Measurements from ENCODE around the gene IGF1R. TPM values are rescaled to one million over a fixed set of nuclear protein-coding genes. Genes with fewer than 3 reads are reported as not detected.

IGF1R gene
- total and polyA plus RNA-seq, 2 of the 8 experiments (the other 6 are each of a cell fraction or from before 2014, with no cell fraction given), result 32.9 to 109 TPM

DNA sequence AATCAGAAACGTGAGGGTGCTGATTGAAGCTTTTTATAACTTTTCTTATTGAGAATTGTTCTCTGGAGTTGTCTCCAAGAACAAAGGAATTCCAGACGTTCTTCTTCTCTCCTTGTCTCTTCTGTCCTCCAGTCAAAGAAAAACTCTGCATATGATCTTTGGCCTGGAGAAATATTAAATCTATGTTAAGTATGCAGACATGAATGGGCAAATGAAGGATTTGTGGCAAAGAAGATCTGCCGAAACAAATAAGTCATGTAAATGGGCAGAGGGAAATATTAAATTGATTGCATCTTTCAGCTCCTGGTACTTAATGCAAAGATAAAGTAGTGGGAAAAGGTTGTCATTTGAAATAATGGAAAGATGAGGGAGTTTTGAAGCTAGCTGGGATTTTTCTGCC lies 74.9 kb downstream of the IGF1R start:
- CTCF ChIA-PET (ENCODE audit: partially characterized antibody), result interaction anchor here (0.7 to 0.8 kb wide), 2 partner anchors 26 to 63 kb away, joined by 3 read pairs; no protein-coding TSS in a partner anchor
- Histone ChIP-seq H3K23ac (ENCODE audit: insufficient read length) (no peak overlapping the region), H3K4me1 (replicated peaks in 1 of 4; ENCODE audit: control insufficient read depth in 3 of 4, insufficient read depth in 4 of 4, low read length in 3 of 4) (peaks cover 8 to 37% (median 31%) of the 10 kb centered on the region in 4 experiments), H4K5ac (ENCODE audit: insufficient read length, low read depth, low read length) (no peak overlapping the region), H3K4ac (replicated peaks; ENCODE audit: insufficient read length, low read depth, low read length) (no peak overlapping the region), H4K8ac (ENCODE audit: extremely low read depth, insufficient read depth, low read length) (no peak overlapping the region), H3K18ac (ENCODE audit: extremely low read depth, low read length) (no peak overlapping the region), H2BK20ac (ENCODE audit: low read length) (no peak overlapping the region), H2BK15ac (ENCODE audit: low read length) (no peak overlapping the region), H3K23me2 (ENCODE audit: low read depth, low read length) (no peaks in the 10 kb centered on the region), H4K20me1 (replicated peaks in 1 of 2; ENCODE audit: control insufficient read depth in 1 of 2, insufficient read depth in 2 of 2, low read length in 2 of 2) (peaks cover 21 to 27% of the 10 kb centered on the region in 2 experiments), H4K91ac (replicated peaks; ENCODE audit: insufficient read length, low read length) (no peak overlapping the region), H2BK5ac (ENCODE audit: low read depth, low read length) (no peak overlapping the region), H3K27me3 (replicated peaks in 1 of 4; ENCODE audit: control insufficient read depth in 3 of 4, extremely low read depth in 1 of 4, insufficient read depth in 3 of 4, low read length in 3 of 4) (no peaks in the 10 kb centered on the region), H2AK5ac (ENCODE audit: low read depth, low read length) (no peak overlapping the region), H3K4me2 (ENCODE audit: insufficient read depth in 1 of 2, low read depth in 2 of 2, low read length in 2 of 2) (no peak overlapping the region), H3K9me3 (ENCODE audit: insufficient read depth in 2 of 2, low read depth in 1 of 2, low read length in 1 of 2) (no peaks in the 10 kb centered on the region), H3K14ac (ENCODE audit: insufficient read length) (no peak overlapping the region), H3K27ac (ENCODE audit: low read depth, low read length) (no peak overlapping the region), H3K36me3 (ENCODE audit: control insufficient read depth in 2 of 4, insufficient read depth in 4 of 4, low read length in 3 of 4) (no peaks in the 10 kb centered on the region), H3K9ac (replicated peaks in 1 of 4; ENCODE audit: extremely low read depth in 1 of 4, low read depth in 3 of 4, low read length in 3 of 4) (no peak overlapping the region), H2AFZ (ENCODE audit: low read length) (no peak overlapping the region), H3K79me1 (ENCODE audit: low read depth, low read length) (peaks cover 16% of the 10 kb centered on the region), H2BK12ac (ENCODE audit: low read depth, low read length) (no peak overlapping the region), H3K56ac (replicated peaks; ENCODE audit: insufficient read length, low read depth, low read length) (no peak overlapping the region), H3K4me3 (ENCODE audit: extremely low read depth in 1 of 4, insufficient read depth in 2 of 4, low read depth in 3 of 4, low read length in 4 of 4) (no peak overlapping the region), H3K79me2 (ENCODE audit: control insufficient read depth in 1 of 2, insufficient read depth in 2 of 2, low read length in 2 of 2) (peaks cover 32 to 98% of the 10 kb centered on the region in 2 experiments), H2BK120ac (replicated peaks; ENCODE audit: low read depth, low read length) (no peak overlapping the region)
- no peak for FAIRE-seq
- POLR2A ChIA-PET (ENCODE audit: partially characterized antibody), result interaction anchor here (1.1 to 1.5 kb wide), 2 partner anchors 18 to 19 kb away, joined by 3 read pairs; no protein-coding TSS in a partner anchor
- 77% methylated on average over 3 of the region's 3 CpGs; no CpG with 5 or more reads in 1 of the 2 experiments for WGBS, 2 experiments (ENCODE audit: extremely low coverage in 1 of 2, insufficient coverage in 1 of 2, insufficient read length in 1 of 2, insufficient replicate concordance in 2 of 2, low coverage in 1 of 2, low lambda C conversion rate in 2 of 2, missing lambda C conversion rate in 1 of 2)
- no peak for DNase-seq (ENCODE audit: low read depth in 1 of 2, low spot score in 2 of 2)
- TF ChIP-seq YY1 (IDR thresholded peaks at IDR 0.05; ENCODE audit: low read depth, low read length) (no peak), KDM5A (IDR thresholded peaks at IDR 0.05; ENCODE audit: low read length) (no peak), RBBP5 (IDR thresholded peaks at IDR 0.05; ENCODE audit: borderline replicate concordance, low read depth, low read length) (no peak), RNF2 (IDR thresholded peaks at IDR 0.05; ENCODE audit: borderline replicate concordance, low read depth, low read length, missing control alignments, poor library complexity, severe bottlenecking) (no peak), KDM4A (IDR thresholded peaks at IDR 0.05; ENCODE audit: low read depth, low read length, severe bottlenecking) (no peak), CHD2 (IDR thresholded peaks at IDR 0.05; ENCODE audit: low read length) (no peak), JUN (IDR thresholded peaks at IDR 0.05; ENCODE audit: low read depth, low read length) (no peak), CREB1 (IDR thresholded peaks at IDR 0.05) (no peak), MAX (IDR thresholded peaks at IDR 0.05) (no peak), SUZ12 (IDR thresholded peaks at IDR 0.05; ENCODE audit: low read length) (no peak), POU5F1 (IDR thresholded peaks at IDR 0.05; ENCODE audit: low read depth, low read length) (no peak), TAF1 (IDR thresholded peaks at IDR 0.05; ENCODE audit: low read depth, low read length) (no peak), EGR1 (IDR thresholded peaks at IDR 0.05; ENCODE audit: borderline replicate concordance, low read depth, low read length) (no peak), GABPA (IDR thresholded peaks at IDR 0.05; ENCODE audit: borderline replicate concordance, insufficient read depth, low read length) (no peak)
